ENCODE results near the gene SAXO1. TPM values are rescaled to one million over a fixed set of nuclear protein-coding genes. Genes with fewer than 3 reads are reported as not detected.

SAXO1 gene
- total RNA-seq, 1 donor = 0.18 TPM

GRCh38 chr9:18973348-18973747 lies 59.7 kb downstream of the SAXO1 start:
- H3K4me3 ChIP-seq (ENCODE audit: low read depth, low read length) = no peak overlapping the region
- DNase-seq (ENCODE audit: low read depth) = no peak
- no peak for TF ChIP-seq CTCF (IDR thresholded peaks at IDR 0.05; ENCODE audit: insufficient read depth, low read length)

- no peak overlapping the region for H3K4me3 ChIP-seq (ENCODE audit: low read depth, low read length)
- no peak for TF ChIP-seq CTCF (IDR thresholded peaks at IDR 0.05; ENCODE audit: insufficient read depth, low read length)
- DNase-seq (ENCODE audit: low read depth) = no peak
These were observed 60.3 kb downstream of the SAXO1 start for GRCh38 chr9:18972675-18973074.

- no peak for TF ChIP-seq CTCF (IDR thresholded peaks at IDR 0.05; ENCODE audit: insufficient read depth, low read length)
- no peak overlapping the region for H3K4me3 ChIP-seq (ENCODE audit: low read depth, low read length)
- DNase-seq (ENCODE audit: low read depth) = no peak
These were observed 61.1 kb downstream of the SAXO1 start for GRCh38 chr9:18971909-18972308.

- TF ChIP-seq CTCF (IDR thresholded peaks at IDR 0.05; ENCODE audit: insufficient read depth, low read length) = no peak
- no peak for DNase-seq (ENCODE audit: low read depth)
- no peak overlapping the region for H3K4me3 ChIP-seq (ENCODE audit: low read depth, low read length)
These were observed 61.6 kb downstream of the SAXO1 start for GRCh38 chr9:18971404-18971803.

- no peak for DNase-seq (ENCODE audit: low read depth)
- TF ChIP-seq CTCF (IDR thresholded peaks at IDR 0.05; ENCODE audit: insufficient read depth, low read length) = no peak
- H3K4me3 ChIP-seq (ENCODE audit: low read depth, low read length) = no peak overlapping the region
These were observed 62.6 kb downstream of the SAXO1 start for GRCh38 chr9:18970393-18970792.

- TF ChIP-seq CTCF (IDR thresholded peaks at IDR 0.05; ENCODE audit: insufficient read depth, low read length) = no peak
- no peak overlapping the region for H3K4me3 ChIP-seq (ENCODE audit: low read depth, low read length)
- no peak for DNase-seq (ENCODE audit: low read depth)
These were observed 63.9 kb downstream of the SAXO1 start for GRCh38 chr9:18969128-18969527.

- no peak for TF ChIP-seq CTCF (IDR thresholded peaks at IDR 0.05; ENCODE audit: insufficient read depth, low read length)
- no peak for DNase-seq (ENCODE audit: low read depth)
- H3K4me3 ChIP-seq (ENCODE audit: low read depth, low read length) = no peak overlapping the region
These were observed 77.4 kb downstream of the SAXO1 start for GRCh38 chr9:18955626-18956025.
